K562 (cell line): Measurements from ENCODE around the gene ACAT2. TPM values are rescaled to one million over a fixed set of nuclear protein-coding genes. Genes with fewer than 3 reads are reported as not detected.
A peak's percentile ranks its signal among the peaks of the same experiment; 100 is the strongest.

ENCODE experiments used
- BHLHE40 ChIP-seq: IDR thresholded peaks from 2 replicates; pipeline ENCODE4 v1.6.1; 2011; ENCODE audit warnings: low read length, improper control_type of control experiment
- BRF1 ChIP-seq: IDR thresholded peaks from 3 replicates; pipeline ENCODE4 v1.6.1; 2011; ENCODE audit warnings: borderline replicate concordance, mild to moderate bottlenecking; ENCODE audit not compliant: insufficient read length; ENCODE audit errors: extremely low read depth
- CGGBP1 ChIP-seq: fragments of 250-450 bp; sonication (Bioruptor Pico); IDR thresholded peaks from 2 replicates; pipeline ENCODE4 v1.9.0; 2021; ENCODE audit warnings: mild to moderate bottlenecking
- CHAMP1 ChIP-seq: fragments of 450-650 bp; IDR thresholded peaks from 2 replicates; pipeline ENCODE4 v1.6.1; 2016; ENCODE audit warnings: mild to moderate bottlenecking
- MTA3 ChIP-seq: fragments of 450-650 bp; formaldehyde crosslinking; IDR thresholded peaks from 2 replicates; pipeline ENCODE4 v1.6.1; 2017; ENCODE audit warnings: mild to moderate bottlenecking, borderline replicate concordance
- OTX1 ChIP-seq: fragments of 450-650 bp; formaldehyde crosslinking; IDR thresholded peaks from 2 replicates; pipeline ENCODE4 v1.4.0; 2022; ENCODE audit warnings: mild to moderate bottlenecking
- PRPF4 ChIP-seq: fragments of 200-400 bp; formaldehyde crosslinking; IDR thresholded peaks from one replicate; pipeline ENCODE4 v1.6.1; 2017; ENCODE audit warnings: low read length, low read depth, mild to moderate bottlenecking; ENCODE audit not compliant: insufficient read depth, poor library complexity, severe bottlenecking
- RBBP5 ChIP-seq: fragments of 200-600 bp; sonication (generic); IDR thresholded peaks from 2 replicates; pipeline ENCODE4 v1.6.1; 2012; ENCODE audit warnings: borderline replicate concordance, mild to moderate bottlenecking, low read length, control low read depth, inconsistent platforms; ENCODE audit not compliant: insufficient read depth, poor library complexity, severe bottlenecking
- RHOXF2B ChIP-seq: fragments of 250-450 bp; sonication (Bioruptor Pico); conservative IDR thresholded peaks from 2 replicates; pipeline ENCODE4 v1.5.1; 2021
- SMAD4 ChIP-seq: fragments of 250-450 bp; sonication (Bioruptor Pico); conservative IDR thresholded peaks from 2 replicates; pipeline ENCODE4 v1.8.0; 2021; ENCODE audit warnings: inconsistent platforms, mild to moderate bottlenecking, moderate library complexity
- STAT5B ChIP-seq: fragments of 250-450 bp; sonication (Bioruptor Pico); IDR thresholded peaks from 2 replicates; pipeline ENCODE4 v1.8.0; 2021; ENCODE audit warnings: mild to moderate bottlenecking, inconsistent platforms
- STAT6 ChIP-seq: sonication (generic); formaldehyde crosslinking; IDR thresholded peaks from 2 replicates; pipeline ENCODE4 v1.8.1; 2023; ENCODE audit warnings: mild to moderate bottlenecking, missing genetic modification reagents
- THAP12 ChIP-seq: fragments of 250-450 bp; sonication (Bioruptor Pico); IDR thresholded peaks from 2 replicates; pipeline ENCODE4 v1.9.0; 2021; ENCODE audit warnings: mild to moderate bottlenecking, inconsistent platforms
- ZNF24 ChIP-seq: fragments of 450-650 bp; IDR thresholded peaks from 2 replicates; pipeline ENCODE4 v1.6.1; 2016
- ZNF324 ChIP-seq: fragments of 250-450 bp; sonication (Bioruptor Pico); IDR thresholded peaks from 2 replicates; pipeline ENCODE4 v1.4.0; 2020; ENCODE audit warnings: mild to moderate bottlenecking
- ZNF511 ChIP-seq: sonication (generic); formaldehyde crosslinking; IDR thresholded peaks from 2 replicates; pipeline ENCODE4 v1.8.0; 2022; ENCODE audit warnings: mild to moderate bottlenecking, missing genetic modification reagents
- ZNF696 ChIP-seq: fragments of 250-450 bp; sonication (Bioruptor Pico); conservative IDR thresholded peaks from 2 replicates; pipeline ENCODE4 v1.4.0; 2020; ENCODE audit warnings: mild to moderate bottlenecking, moderate library complexity
- polyA plus RNA-seq, 8 experiments: library from polyadenylated mRNA; depleted of rRNA in 4 of 8; stranded (reverse) in 5 of 8; unstranded in 3 of 8; fragments of >200 nt; fragmentation: Nextera tagmentation in 2 of 8; fragmentation: Illumina TruSeq in 1 of 8; extraction: Ambion mirVana in 2 of 8; extraction: Trizol in 1 of 8; gene quantifications; 2 replicates each; pipeline versions ENCODE4 v1.2.1 to v1.2.3, GENCODE V29; 2011 to 2014; ENCODE audit warnings: inconsistent platforms in 1 of 8, missing spikeins in 1 of 8
- total RNA-seq, 7 experiments: library from RNA; depleted of rRNA in 6 of 7; stranded (reverse); fragments of >200 nt in 6 of 7; fragmentation: Illumina TruSeq in 2 of 7; extraction: Trizol in 2 of 7; gene quantifications; 2 replicates each; pipeline versions ENCODE4 v1.2.1 to v1.2.3, GENCODE V29; 2011 to 2021; ENCODE audit warnings: low replicate concordance in 1 of 7

The ACAT2 gene
- total and polyA plus RNA-seq, 9 of the 15 experiments (the other 6 are each of a cell fraction or from before 2014, with no cell fraction given): 63.0 to 309 (median 144) TPM

GRCh38 chr6:159761873-159762680, at the start of gene ACAT2 (continued):
- TF ChIP-seq CHAMP1 (no peak), MTA3 (peak; percentile 63), STAT5B (CRISPR knock-in tag) (no peak), ZNF511 (peak; percentile 75; the same call in 1 of the 2 replicates), OTX1 (CRISPR knock-in tag) (no peak), BHLHE40 (peak; percentile 24), SMAD4 (CRISPR knock-in tag) (peak; percentile 19; the same call in 1 of the 2 replicates), STAT6 (CRISPR knock-in tag) (peak; percentile 46; the same call in 1 of the 2 replicates), CGGBP1 (CRISPR knock-in tag) (no peak), ZNF24 (no peak), THAP12 (0 out of 2 replicates have a peak, but pooled peaks have one; percentile 38), BRF1 (no peak), RHOXF2B (CRISPR knock-in tag) (no peak), ZNF696 (CRISPR knock-in tag) (no peak), ZNF324 (CRISPR knock-in tag) (no peak), PRPF4 (no peak), RBBP5 (peak; percentile 43)
